ENCODE data around the gene IKZF4. TPM values are rescaled to one million over a fixed set of nuclear protein-coding genes. Genes with fewer than 3 reads are reported as not detected.

The IKZF4 gene
- total RNA-seq, 2 experiments from 2014 or later, result 2.5 to 5.0 TPM

- Histone ChIP-seq H3K4me1 (ENCODE audit: insufficient read depth, low read length) (peaks cover 21% of the 10 kb centered on the region), H3K27me3 (ENCODE audit: control insufficient read depth in 1 of 2, insufficient read depth in 2 of 2, low read length in 2 of 2) (peaks cover 14 to 23% of the 10 kb centered on the region in 2 experiments), H3K9me3 (ENCODE audit: control insufficient read depth in 1 of 2, insufficient read depth in 1 of 2, low read length in 2 of 2) (no peaks in the 10 kb centered on the region), H3K36me3 (ENCODE audit: insufficient read depth, low read length) (no peaks in the 10 kb centered on the region), H3K4me3 (ENCODE audit: low read length) (no peak overlapping the region), H3K27ac (ENCODE audit: low read depth in 1 of 2, low read length in 2 of 2) (no peak overlapping the region)
- intact Hi-C loops (cut with DNase I, micrococcal nuclease), result loop anchor here in 1 of 2 experiments (2.0 kb wide), 1 partner anchor 18 kb away; no protein-coding TSS in a partner anchor
- no peaks in the 10 kb centered on the region for H3K9me3 Mint-ChIP-seq
- DNase-seq (no peak), ATAC-seq (ENCODE audit: poor library complexity) (no peak)
- peaks cover 14% of the 10 kb centered on the region for H3K4me1 Mint-ChIP-seq (ENCODE audit: low read depth)
- no peaks in the 10 kb centered on the region for H3K36me3 Mint-ChIP-seq (ENCODE audit: low read depth)
- H3K27ac Mint-ChIP-seq, result no peak overlapping the region
- POLR2A ChIA-PET, result no interaction called here
- CTCF ChIA-PET, result no interaction called here
- H3K4me3 Mint-ChIP-seq, result no peak overlapping the region
- TF ChIP-seq, protein P1, sequence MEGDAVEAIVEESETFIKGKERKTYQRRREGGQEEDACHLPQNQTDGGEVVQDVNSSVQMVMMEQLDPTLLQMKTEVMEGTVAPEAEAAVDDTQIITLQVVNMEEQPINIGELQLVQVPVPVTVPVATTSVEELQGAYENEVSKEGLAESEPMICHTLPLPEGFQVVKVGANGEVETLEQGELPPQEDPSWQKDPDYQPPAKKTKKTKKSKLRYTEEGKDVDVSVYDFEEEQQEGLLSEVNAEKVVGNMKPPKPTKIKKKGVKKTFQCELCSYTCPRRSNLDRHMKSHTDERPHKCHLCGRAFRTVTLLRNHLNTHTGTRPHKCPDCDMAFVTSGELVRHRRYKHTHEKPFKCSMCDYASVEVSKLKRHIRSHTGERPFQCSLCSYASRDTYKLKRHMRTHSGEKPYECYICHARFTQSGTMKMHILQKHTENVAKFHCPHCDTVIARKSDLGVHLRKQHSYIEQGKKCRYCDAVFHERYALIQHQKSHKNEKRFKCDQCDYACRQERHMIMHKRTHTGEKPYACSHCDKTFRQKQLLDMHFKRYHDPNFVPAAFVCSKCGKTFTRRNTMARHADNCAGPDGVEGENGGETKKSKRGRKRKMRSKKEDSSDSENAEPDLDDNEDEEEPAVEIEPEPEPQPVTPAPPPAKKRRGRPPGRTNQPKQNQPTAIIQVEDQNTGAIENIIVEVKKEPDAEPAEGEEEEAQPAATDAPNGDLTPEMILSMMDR (IDR thresholded peaks at IDR 0.05), result no peak
- peaks cover 17% of the 10 kb centered on the region for H3K27me3 Mint-ChIP-seq
Observed at GRCh38 chr12:56082967-56083366, 62.1 kb downstream of the IKZF4 start.

GRCh38 chr12:56084958-56085543 lies 64.2 kb downstream of the IKZF4 start:
- Mint-ChIP-seq H3K4me3 (no peak overlapping the region), H3K36me3 (ENCODE audit: low read depth) (no peaks in the 10 kb centered on the region), H3K4me1 (ENCODE audit: low read depth) (peaks cover 2% of the 10 kb centered on the region), H3K27ac (no peak overlapping the region), H3K9me3 (no peaks in the 10 kb centered on the region), H3K27me3 (peaks cover 17% of the 10 kb centered on the region)
- ChIA-PET CTCF (interaction anchor here (0.7 to 1.7 kb wide), 3 partner anchors 19 to 1247 kb away, joined by 3 to 4 read pairs (median 4); no protein-coding TSS in a partner anchor), POLR2A (interaction anchor here (1.2 to 1.6 kb wide), 2 partner anchors 18 to 19 kb away, joined by 4 to 5 read pairs; partner anchors contain the start of gene PA2G4)
- intact Hi-C loops (cut with DNase I, micrococcal nuclease), result no loop called here
- H3K27me3 ChIP-seq (ENCODE audit: control insufficient read depth in 1 of 2, insufficient read depth in 2 of 2, low read length in 2 of 2), result peaks cover 14 to 23% of the 10 kb centered on the region in 2 experiments
- ATAC-seq (ENCODE audit: poor library complexity) (no peak), DNase-seq (peak in 6 of 14 experiments; percentile 5 to 52 (median 26))
- H3K9me3 ChIP-seq (ENCODE audit: control insufficient read depth in 1 of 2, insufficient read depth in 1 of 2, low read length in 2 of 2), result no peaks in the 10 kb centered on the region
- no peak overlapping the region for H3K4me3 ChIP-seq (ENCODE audit: low read length)
- TF ChIP-seq, protein P1 (IDR thresholded peaks at IDR 0.05), result peak; percentile 26
- H3K4me1 ChIP-seq (ENCODE audit: insufficient read depth, low read length), result peaks cover 8% of the 10 kb centered on the region
- H3K27ac ChIP-seq (ENCODE audit: low read depth in 1 of 2, low read length in 2 of 2), result no peak overlapping the region
- no peaks in the 10 kb centered on the region for H3K36me3 ChIP-seq (ENCODE audit: insufficient read depth, low read length)

GRCh38 chr12:56086096-56086495 lies 65.3 kb downstream of the IKZF4 start:
- Mint-ChIP-seq H3K27me3 (peaks cover 12% of the 10 kb centered on the region), H3K4me3 (no peak overlapping the region), H3K4me1 (ENCODE audit: low read depth) (no peaks in the 10 kb centered on the region), H3K27ac (no peak overlapping the region), H3K36me3 (ENCODE audit: low read depth) (no peaks in the 10 kb centered on the region), H3K9me3 (no peaks in the 10 kb centered on the region)
- ATAC-seq (ENCODE audit: poor library complexity) (no peak), DNase-seq (no peak)
- no peak overlapping the region for H3K27ac ChIP-seq (ENCODE audit: low read depth in 1 of 2, low read length in 2 of 2)
- ChIA-PET POLR2A (interaction anchor here (0.8 to 1.6 kb wide), 2 partner anchors 18 to 31 kb away, joined by 3 to 5 read pairs; partner anchors contain the start of gene PA2G4), CTCF (interaction anchor here (0.9 to 1.7 kb wide), 2 partner anchors 17 to 24 kb away, joined by 3 to 4 read pairs; no protein-coding TSS in a partner anchor)
- peaks cover 8 to 18% of the 10 kb centered on the region in 2 experiments for H3K27me3 ChIP-seq (ENCODE audit: control insufficient read depth in 1 of 2, insufficient read depth in 2 of 2, low read length in 2 of 2)
- H3K9me3 ChIP-seq (ENCODE audit: control insufficient read depth in 1 of 2, insufficient read depth in 1 of 2, low read length in 2 of 2), result no peaks in the 10 kb centered on the region
- H3K4me1 ChIP-seq (ENCODE audit: insufficient read depth, low read length), result no peaks in the 10 kb centered on the region
- no peak overlapping the region for H3K4me3 ChIP-seq (ENCODE audit: low read length)
- intact Hi-C loops (cut with DNase I, micrococcal nuclease), result no loop called here
- H3K36me3 ChIP-seq (ENCODE audit: insufficient read depth, low read length), result no peaks in the 10 kb centered on the region
- TF ChIP-seq, protein P1 (IDR thresholded peaks at IDR 0.05), result no peak

Measured in CD4-positive, alpha-beta T cell (primary cell).